Neutrophil (primary cell): ENCODE data around the gene RNF146.

Experiments used
- H3K27ac ChIP-seq: fragments of 200-600 bp; sonication (generic); 2 replicates; pipeline ENCODE4 v1.5.1; 2016; ENCODE audit warnings: mild to moderate bottlenecking, moderate library complexity
- H3K27me3 ChIP-seq: fragments of 200-600 bp; sonication (generic); 2 replicates; pipeline ENCODE4 v1.6.0; 2016; ENCODE audit warnings: mild to moderate bottlenecking
- H3K36me3 ChIP-seq: fragments of 200-600 bp; sonication (generic); 2 replicates; pipeline ENCODE4 v1.5.1; 2017
- H3K4me1 ChIP-seq, 2 experiments: fragments of 200-600 bp in 1 of 2; sonication (generic) in 1 of 2; 1 replicate in 1 of 2; 2 replicates in 1 of 2; pipeline versions ENCODE4 v1.5.1 to v1.6.1; 2013 to 2016; ENCODE audit warnings: low read depth in 1 of 2, low read length in 1 of 2, mild to moderate bottlenecking in 1 of 2, moderate library complexity in 1 of 2; ENCODE audit not compliant: control insufficient read depth in 1 of 2, insufficient read depth in 1 of 2
- H3K4me3 ChIP-seq, 2 experiments: fragments of 200-600 bp in 1 of 2; sonication (generic) in 1 of 2; 1 replicate in 1 of 2; 2 replicates in 1 of 2; pipeline ENCODE4 v1.5.1; 2013 to 2016; ENCODE audit warnings: low read depth in 1 of 2, low read length in 1 of 2, mild to moderate bottlenecking in 1 of 2, moderate library complexity in 1 of 2
- H3K9me3 ChIP-seq: fragments of 200-600 bp; sonication (generic); 2 replicates; pipeline ENCODE4 v1.5.1; 2016
- TF ChIP-seq, protein P1 (sequence below): fragments of 200-600 bp; sonication (generic); IDR thresholded peaks from 2 replicates; pipeline ENCODE4 v1.5.1; 2016; ENCODE audit warnings: antibody characterized with exemption

Gene RNF146

DNA sequence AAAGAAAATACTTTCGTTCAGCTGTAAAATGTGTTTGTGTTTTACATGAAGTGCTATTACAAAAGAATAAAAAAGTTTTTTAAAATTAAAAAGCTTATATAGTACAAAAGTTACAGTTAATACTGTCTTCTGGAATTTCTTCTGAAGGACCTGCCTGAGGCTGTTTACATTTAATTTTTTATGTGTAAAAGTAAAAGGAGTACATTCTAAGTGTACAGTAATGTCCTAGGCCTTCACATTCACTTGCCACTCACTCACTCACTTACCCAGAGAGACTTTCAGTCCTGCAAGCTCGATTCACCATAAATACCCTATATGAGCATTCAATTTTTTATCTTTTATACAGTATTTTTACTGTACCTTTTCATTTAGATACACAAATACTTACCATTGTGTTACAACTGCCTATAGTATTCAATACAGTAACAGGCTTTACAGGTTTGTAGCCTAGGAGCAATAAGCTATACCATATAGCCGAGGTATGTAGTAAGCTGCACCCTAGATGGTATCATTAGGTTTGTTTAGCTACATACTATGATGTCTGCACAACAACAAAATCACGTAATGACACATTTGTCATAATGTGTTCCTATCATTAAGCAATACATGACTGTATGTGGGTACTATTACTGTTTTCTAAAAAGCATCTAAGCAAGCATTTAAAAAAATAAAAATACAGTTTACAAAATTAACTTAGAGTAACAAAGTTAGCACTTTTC lies 33.0 kb downstream of the RNF146 start:
- Histone ChIP-seq H3K9me3 (no peaks in the 10 kb centered on the region), H3K4me1 (no peaks in the 10 kb centered on the region), H3K4me3 (no peak overlapping the region), H3K36me3 (peaks cover 14% of the 10 kb centered on the region), H3K27ac (no peak overlapping the region), H3K27me3 (no peaks in the 10 kb centered on the region)
- TF ChIP-seq, protein P1, sequence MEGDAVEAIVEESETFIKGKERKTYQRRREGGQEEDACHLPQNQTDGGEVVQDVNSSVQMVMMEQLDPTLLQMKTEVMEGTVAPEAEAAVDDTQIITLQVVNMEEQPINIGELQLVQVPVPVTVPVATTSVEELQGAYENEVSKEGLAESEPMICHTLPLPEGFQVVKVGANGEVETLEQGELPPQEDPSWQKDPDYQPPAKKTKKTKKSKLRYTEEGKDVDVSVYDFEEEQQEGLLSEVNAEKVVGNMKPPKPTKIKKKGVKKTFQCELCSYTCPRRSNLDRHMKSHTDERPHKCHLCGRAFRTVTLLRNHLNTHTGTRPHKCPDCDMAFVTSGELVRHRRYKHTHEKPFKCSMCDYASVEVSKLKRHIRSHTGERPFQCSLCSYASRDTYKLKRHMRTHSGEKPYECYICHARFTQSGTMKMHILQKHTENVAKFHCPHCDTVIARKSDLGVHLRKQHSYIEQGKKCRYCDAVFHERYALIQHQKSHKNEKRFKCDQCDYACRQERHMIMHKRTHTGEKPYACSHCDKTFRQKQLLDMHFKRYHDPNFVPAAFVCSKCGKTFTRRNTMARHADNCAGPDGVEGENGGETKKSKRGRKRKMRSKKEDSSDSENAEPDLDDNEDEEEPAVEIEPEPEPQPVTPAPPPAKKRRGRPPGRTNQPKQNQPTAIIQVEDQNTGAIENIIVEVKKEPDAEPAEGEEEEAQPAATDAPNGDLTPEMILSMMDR = no peak

DNA sequence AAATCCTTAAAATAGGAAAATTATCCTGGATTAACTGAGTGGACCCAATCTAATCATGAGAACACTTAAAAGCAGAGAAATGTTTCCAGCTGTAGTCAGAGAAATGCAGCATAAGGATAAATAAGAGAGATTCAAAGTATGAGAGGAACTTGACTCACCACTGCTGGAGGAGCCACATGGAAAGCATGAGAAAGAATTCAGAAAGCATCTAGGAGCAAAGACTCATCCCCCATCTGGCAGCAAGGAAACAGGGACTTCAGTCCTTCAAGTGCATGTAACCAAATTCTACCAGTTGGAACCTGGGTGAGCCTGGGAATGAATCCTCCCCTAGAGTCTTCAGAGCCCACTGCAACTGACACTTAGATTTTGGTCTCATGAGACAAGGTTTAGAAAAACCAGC lies 33.7 kb downstream of the RNF146 start:
- H3K27me3 ChIP-seq = no peaks in the 10 kb centered on the region
- TF ChIP-seq, protein P1 = no peak
- H3K4me1 ChIP-seq = no peaks in the 10 kb centered on the region
- peaks cover 9% of the 10 kb centered on the region for H3K36me3 ChIP-seq
- no peaks in the 10 kb centered on the region for H3K9me3 ChIP-seq
- H3K27ac ChIP-seq = no peak overlapping the region
- H3K4me3 ChIP-seq = no peak overlapping the region

DNA sequence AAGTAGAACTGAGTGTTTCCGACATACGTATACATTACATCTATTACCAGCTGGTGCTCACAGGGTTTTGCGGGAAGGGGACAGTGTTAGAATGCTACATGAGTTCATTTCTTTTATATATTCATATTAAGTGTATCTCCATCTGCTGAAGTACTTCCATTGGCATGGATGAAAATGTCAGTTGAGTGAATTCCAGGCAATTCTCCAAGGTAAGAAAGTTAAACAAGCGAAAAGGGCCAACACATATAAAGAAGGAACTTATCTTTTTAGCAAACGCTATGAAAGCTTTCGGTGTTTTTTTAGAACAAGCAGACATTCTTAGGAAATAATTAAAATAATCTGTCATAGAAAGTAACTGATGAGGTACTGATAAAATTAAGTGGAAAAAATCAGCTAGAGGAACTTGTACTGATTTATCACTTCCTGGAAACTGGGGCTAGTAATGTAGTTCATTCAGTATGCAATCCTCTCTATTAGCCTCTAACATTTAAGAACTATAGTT lies 34.6 kb downstream of the RNF146 start:
- H3K4me1 ChIP-seq = no peaks in the 10 kb centered on the region
- H3K36me3 ChIP-seq = peaks cover 6% of the 10 kb centered on the region
- H3K27ac ChIP-seq = no peak overlapping the region
- no peak overlapping the region for H3K4me3 ChIP-seq
- no peaks in the 10 kb centered on the region for H3K9me3 ChIP-seq
- H3K27me3 ChIP-seq = no peaks in the 10 kb centered on the region
- TF ChIP-seq, protein P1 = no peak

DNA sequence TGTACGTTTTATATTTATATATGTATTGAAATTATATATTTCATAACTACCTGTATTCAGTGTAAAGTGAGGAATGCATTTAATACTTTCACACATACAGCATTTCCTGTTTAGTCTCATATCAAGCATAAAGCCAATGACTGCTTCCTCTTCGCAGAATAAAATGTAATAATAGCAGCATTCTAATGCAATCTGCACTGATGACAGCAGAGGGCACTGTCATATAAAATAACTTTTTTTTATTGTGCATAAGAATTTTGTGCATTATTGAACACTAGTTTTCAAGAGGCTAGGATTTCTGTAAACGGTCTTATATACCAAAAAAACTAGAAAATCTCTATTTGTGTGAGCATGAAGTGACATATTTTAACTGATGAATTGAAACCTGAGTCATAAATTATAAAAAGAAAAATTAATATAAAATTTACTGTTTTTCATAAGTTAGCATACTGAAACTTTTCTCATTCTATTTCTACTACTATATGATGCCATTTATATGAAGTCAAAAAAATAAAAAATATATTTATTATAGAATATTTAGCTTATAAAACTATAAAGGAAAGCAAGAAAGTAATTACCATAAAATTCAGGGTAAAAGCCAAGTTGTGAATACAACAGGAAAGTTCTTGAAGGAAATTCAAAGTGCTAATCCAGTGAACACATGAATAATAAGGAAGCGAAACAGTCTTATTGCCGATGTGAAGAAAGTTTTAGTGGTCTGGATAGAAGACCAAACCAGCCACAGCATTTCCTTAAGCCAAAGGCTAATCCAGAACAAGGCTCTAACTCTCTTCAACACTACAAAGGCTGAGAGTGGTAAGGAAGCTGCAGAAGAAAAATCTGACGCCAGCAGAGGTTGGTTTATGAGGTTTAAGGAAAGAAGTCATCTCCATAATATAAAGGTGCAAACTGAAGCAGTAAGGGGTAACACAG lies 36.3 kb downstream of the RNF146 start:
- H3K36me3 ChIP-seq = peaks cover 5% of the 10 kb centered on the region
- no peak overlapping the region for H3K4me3 ChIP-seq
- no peaks in the 10 kb centered on the region for H3K27me3 ChIP-seq
- TF ChIP-seq, protein P1 = peak; percentile 76
- H3K27ac ChIP-seq = no peak overlapping the region
- no peaks in the 10 kb centered on the region for H3K9me3 ChIP-seq
- no peaks in the 10 kb centered on the region for H3K4me1 ChIP-seq

DNA sequence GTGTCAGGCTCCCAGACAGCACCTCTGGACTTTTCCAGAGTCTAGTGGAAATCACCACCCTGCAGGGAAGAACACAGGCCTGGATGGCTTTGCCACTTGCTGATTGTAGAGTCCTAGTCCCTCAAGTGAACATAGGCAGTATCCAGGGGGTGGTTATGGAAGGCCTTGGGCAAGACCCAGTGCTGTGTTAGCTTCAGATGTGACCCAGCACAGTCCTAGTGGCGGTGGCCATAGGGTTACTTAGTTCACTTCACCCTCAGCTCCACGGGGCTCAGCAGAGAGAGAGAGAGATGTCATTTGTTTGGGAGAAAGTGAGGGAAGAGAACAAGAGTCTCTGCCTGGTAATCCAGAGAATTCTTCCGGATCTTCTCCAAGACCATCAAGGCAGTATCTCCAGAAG lies 37.3 kb downstream of the RNF146 start:
- Histone ChIP-seq H3K36me3 (peaks cover 5% of the 10 kb centered on the region), H3K27ac (no peak overlapping the region), H3K4me3 (no peak overlapping the region), H3K27me3 (no peaks in the 10 kb centered on the region), H3K9me3 (no peaks in the 10 kb centered on the region), H3K4me1 (no peaks in the 10 kb centered on the region)
- TF ChIP-seq, protein P1 = no peak
